IPS-11a (cell line): ENCODE data around the gene KIF5C.
A peak's percentile ranks its signal among the peaks of the same experiment; 100 is the strongest.

Source experiments
- H3K4me3 ChIP-seq: one replicate; pipeline ENCODE4 v1.5.1; 2013; ENCODE audit warnings: low read depth, low read length, control low read depth

Gene KIF5C

DNA sequence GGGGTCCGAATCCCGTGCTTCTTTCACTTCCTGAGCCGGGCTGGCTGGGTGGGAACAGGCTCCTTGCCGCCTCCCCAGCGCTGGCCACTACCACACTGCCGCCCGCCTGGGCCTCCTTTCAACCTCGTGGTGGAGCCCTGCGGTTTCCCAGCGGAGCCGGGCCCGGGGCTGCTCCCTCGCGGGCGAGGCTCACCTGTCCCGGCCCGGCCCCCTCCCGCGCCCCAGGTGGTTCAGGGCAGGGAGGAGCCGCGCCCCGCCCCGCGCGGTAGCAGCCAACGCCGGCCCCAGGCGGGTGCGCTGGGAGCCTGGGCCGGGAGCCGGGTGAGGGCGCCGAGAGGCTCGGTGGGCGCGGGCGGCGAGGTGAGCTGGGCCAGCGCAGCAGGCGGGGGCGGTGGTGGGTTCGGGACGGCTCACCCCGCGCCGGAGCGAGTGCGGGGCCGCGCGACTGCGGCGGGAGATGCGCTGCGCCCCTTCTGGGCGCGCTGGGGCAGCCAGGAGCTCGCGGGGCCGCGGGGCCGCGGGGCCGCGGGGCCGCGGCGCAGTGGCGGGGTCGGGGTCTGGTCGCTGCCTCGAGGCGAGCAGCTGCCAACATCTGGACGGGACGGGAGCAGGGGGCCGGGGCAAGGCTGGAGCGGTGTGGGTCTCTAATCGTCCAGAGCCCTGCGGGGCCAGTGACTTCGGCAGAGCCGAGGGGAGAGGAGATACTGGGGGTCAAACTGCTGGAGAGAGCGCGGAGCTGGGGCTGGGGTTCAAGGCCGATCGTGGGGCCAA is 163.6 kb downstream of the KIF5C start, which contains the start of gene LYPD6B:
LYPD6B (plus strand) TSS at position 258 of the 771 bp plus-strand sequence. CDS start 92,250 bp downstream, outside the sequence.
- peak within 1 kb of the TSS; percentile 45 for H3K4me3 ChIP-seq

DNA sequence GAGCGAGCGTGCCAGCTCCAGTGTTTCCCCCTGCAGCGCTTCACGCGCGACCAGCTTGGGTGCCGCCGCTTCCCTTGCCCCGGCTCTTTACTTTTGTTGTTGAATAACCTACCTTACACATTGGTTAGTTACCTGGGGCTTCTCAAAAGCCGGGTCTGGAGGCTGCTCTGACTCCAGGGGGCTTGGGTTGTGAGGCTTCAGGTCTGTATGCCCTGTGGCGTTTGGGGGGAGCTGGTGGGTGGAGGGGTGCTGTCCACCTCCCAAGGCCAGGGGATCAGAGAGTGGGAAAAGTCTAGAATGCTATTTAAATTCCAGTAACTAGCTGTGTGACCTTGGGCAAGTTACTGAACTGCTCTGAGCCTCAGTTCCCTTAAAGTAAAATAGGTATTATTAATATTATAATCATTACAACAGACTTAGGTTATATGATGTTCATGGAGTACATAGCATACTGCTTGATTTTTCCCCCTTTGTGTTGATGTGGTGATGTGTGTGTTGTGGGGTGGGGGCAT is 164.2 kb downstream of the KIF5C start:
- peak overlapping the region; percentile 45 for H3K4me3 ChIP-seq

- H3K4me3 ChIP-seq, result no peak overlapping the region
Measured at GRCh38 chr2:149040451-149040850, 165.4 kb downstream of the KIF5C start.

GRCh38 chr2:149041482-149041881 is 166.5 kb downstream of the KIF5C start:
- no peak overlapping the region for H3K4me3 ChIP-seq

DNA sequence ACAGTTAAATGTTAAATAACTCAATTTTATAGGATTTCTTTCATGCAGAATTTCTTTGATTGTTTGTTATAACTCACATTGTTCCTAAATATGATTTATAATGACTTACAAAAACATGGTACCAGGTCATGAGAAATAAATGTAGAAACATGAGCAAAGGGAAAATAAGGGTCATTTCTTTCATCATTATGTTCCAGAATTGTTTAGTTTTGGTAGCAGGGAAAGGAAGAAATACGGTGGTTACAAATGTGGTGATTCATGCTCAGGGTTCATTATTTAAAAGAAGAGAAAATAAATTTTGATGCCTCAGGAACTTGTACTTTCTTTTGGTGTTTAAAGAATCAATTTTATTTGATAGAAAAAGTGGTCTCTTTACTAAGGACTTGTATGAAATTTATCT is 167.9 kb downstream of the KIF5C start:
- H3K4me3 ChIP-seq, result no peak overlapping the region

GRCh38 chr2:149044500-149044899 is 169.5 kb downstream of the KIF5C start:
- H3K4me3 ChIP-seq, result no peak overlapping the region

GRCh38 chr2:149047118-149047517 is 172.1 kb downstream of the KIF5C start:
- no peak overlapping the region for H3K4me3 ChIP-seq

DNA sequence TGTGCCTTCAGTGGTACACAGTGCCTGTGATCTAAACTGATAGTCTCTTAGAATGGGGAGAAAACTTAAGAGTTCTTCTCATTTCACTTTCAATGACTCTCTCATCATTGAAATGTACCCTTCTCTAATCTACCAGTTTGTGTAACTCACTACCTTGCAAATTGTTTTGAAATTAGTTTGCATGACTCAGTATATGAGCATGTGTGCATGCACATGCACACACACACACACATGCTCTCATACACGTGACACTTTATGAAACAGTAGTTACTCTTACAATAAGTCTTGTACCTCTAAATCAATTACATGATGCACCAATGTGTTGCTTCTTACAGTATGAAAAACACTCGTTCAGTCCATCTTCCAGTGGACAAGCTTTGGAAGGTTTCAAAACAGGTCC is 174.1 kb downstream of the KIF5C start:
- H3K4me3 ChIP-seq, result no peak overlapping the region

DNA sequence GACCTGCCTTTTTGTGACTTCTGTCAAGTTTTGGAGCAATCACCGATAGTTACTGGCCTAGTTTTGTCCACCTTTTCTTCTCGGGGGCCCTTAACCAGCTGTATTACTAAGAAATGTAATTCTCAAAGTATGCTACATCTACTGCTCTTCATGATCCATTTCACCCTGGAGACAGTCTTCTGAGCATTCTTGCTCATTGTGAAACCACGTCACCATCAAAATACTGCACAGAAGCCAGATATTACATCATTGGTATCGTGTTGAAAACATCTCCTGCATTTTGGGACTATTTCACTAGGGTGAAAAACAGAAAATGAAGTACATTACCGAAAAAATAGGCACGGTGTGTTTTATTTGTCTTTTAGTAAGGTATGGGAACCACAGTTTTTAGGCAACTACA is 175.2 kb downstream of the KIF5C start:
- H3K4me3 ChIP-seq, result no peak overlapping the region

GRCh38 chr2:149055751-149056150 is 180.7 kb downstream of the KIF5C start:
- H3K4me3 ChIP-seq, result no peak overlapping the region

DNA sequence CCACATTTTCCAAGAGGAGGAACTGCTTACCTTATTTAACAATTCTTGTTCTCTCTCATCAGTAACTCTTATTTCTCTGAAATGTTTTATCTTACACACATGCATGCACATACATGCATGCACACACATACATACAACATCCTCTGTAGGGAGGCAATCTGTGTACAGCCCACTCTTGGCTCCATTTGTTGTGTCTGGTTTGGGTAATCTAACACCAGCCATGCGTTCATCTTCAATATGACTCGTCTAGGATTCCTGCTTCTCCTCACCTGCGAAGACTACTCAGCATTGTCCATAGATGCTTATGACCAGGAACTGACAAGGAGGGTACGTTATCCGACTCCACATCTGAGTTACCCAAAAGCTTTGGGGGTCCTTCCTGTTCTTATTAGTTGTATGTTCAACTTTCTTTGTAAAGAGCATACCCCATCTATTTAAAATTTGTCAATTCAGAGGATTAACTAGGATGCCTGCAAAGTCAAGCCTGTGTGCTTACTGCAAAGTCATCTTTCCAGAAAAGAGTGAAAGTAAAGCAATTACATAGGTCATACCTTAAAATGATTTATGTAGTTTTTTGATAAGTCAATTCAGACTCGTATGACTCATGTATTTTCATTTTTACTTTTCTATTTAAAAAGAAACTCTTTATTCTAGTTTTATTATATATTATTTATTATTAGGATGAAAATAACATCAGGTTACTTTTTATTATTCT is 181.7 kb downstream of the KIF5C start:
- no peak overlapping the region for H3K4me3 ChIP-seq

- H3K4me3 ChIP-seq, result no peak overlapping the region
Measured at GRCh38 chr2:149057401-149057800, 182.4 kb downstream of the KIF5C start.

DNA sequence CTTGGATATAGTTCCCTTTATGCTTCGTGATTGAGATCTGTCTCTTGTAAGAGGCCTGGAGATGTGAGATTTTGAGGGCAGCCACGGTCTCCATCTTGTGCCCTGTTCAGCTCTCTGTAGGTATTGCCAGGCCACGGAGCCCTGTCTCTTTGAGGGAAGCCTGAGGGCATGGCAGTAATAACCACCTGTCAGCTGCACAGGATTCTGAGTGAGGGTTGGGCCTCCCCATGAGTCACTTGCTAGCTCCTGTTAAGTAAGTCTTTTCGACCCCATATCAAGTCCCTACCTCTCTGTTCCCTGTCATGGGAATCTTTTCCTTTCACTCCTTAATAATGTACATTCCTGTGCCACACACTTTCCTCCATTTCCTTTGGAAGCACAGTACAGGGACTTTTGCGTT is 183.9 kb downstream of the KIF5C start:
- H3K4me3 ChIP-seq, result no peak overlapping the region

- no peak overlapping the region for H3K4me3 ChIP-seq
Measured at GRCh38 chr2:149059822-149060221, 184.8 kb downstream of the KIF5C start.

DNA sequence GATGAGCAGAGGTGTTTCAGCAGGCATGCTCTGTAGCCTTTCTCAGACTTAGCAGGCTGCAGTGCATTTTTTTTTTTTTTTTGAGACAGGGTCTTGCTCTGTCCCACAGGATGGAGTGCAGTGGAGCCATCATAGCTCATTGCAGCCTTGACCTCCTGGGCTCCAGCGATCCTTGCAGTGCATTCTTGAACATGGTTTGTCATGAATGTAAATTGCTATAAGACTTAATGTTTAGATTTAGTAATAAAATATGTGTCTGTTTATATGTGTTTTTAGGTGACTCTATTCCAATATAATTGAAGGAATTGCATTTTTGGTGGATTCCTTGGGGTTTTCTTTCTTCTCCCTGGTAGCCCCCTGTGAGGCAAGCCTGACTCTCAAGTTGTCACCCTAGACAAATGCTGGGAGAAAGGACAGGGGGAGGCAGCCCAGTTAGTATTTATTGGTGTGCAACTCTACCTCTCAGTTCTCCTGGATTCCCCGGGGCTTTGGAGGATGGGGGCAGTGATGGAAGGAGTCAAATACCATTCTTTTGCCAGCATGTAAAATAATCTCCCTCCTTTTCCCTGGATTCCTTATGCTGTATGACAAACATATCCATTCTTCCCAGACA is 186.2 kb downstream of the KIF5C start:
- no peak overlapping the region for H3K4me3 ChIP-seq

DNA sequence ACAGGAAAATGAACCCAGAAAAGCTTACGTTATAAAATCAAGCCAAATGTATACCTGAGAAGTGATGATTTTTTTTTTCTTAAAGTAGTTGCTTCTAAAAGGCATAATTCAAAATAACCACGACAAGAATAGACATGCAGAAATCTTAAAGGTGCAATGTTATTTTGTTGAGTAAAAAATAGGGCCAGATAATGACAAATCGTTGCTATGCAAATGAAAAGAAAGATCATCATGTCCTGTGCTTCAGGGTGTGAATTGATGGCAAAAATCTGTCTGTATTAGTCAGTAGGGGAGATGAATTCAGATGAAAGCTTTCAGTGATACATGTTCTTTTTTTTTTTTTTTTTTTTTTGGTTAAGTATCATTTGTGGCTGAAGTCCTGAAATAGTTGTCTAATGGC is 187.5 kb downstream of the KIF5C start:
- H3K4me3 ChIP-seq, result no peak overlapping the region

GRCh38 chr2:149063177-149063576 is 188.2 kb downstream of the KIF5C start:
- no peak overlapping the region for H3K4me3 ChIP-seq

DNA sequence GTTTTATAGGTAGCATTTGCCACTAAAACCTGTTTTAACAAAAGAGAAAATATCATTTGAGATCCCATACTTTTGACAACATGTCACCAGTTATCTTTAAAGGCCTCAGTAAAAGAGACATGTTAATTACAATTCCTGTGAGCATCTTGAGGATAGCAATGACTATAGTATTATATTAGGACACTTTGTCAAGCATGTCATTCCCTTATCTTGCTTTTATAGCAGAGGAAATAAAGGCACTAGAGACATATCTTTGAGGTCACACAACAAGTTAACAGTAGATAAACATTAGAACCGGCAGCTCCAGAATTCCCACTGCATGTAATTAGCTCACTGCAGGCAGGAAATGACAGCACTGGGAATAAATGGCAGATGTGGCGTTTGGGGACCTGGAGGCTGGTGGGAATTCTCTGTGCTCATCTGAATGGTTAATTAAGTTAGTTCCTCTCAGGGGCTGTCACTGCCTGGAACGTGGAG is 189.4 kb downstream of the KIF5C start:
- no peak overlapping the region for H3K4me3 ChIP-seq

DNA sequence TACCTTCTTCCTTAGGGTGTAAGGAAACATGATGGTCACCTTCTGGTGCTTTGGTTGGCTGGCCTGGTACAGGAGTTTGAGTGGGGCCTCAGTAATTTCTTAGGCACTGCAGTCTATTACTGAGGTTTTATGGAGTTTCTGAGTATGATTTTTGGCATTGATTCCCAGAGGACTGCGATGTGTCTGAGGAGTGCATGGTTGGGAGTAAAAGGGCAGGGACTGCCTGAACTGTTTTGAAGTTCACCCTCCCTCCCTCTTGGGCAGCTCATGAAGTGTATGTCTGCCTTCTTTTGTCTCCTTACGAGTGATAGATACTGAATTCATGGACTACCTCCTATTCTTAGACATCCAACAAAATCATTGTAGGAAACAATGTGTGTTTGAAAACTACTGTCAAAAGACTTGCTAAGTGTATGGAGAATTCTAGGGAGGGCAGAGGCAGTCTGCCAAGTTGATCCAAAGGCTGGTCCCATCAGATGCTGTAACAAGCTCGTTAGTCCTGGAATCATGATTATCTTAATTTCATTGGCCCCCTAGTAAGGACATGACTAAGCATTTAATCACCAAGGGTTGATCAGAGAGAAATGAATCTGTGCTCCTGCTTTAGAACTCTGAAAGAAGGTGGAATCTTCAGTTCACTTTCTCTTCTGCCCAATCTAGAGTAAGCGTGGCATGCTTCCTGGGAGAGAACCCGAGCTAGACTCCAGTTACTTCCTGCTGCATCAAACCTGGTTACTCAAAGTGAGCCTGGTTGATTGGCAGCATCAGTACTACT is 190.0 kb downstream of the KIF5C start:
- H3K4me3 ChIP-seq, result no peak overlapping the region

DNA sequence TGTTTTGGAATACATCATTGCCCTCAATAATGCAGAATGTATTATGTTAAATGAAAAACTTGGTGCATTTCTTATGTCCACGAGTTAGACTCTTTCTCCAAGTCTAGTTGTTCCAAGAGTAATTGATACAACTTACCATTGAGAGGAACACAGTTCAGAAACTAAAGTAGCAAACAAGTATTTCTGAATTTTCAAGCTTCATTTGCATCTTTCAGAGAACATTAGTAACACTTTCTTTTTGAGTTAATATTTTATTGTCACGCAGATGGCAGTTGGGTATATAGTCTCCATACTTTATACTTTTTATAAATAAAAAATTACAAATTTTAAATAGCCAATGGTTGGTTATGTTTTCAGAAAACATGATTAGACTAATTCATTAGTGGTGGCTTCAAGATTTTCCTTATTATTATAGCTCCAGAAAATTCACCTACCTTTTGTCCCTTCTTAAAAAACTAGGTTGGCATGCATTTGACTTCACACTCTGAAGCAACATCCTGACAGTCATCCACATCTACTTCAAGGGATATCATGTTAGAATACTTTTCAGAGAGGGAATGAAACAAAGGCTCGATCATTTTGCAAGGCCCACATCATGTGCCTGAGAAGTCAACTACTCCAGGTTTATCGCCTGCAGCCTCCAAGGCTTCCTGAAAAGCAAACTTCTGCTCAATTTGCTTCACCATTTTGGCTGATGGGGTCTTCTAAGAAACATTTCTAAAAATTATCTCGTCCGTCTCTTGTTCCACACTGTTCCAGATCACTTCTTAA is 193.4 kb downstream of the KIF5C start:
- H3K4me3 ChIP-seq, result no peak overlapping the region
